Measurements from ENCODE around the gene SAP30BP. TPM values are rescaled to one million over a fixed set of nuclear protein-coding genes. Genes with fewer than 3 reads are reported as not detected.

SAP30BP gene
- total and polyA plus RNA-seq, 2 donors (not counting 1 experiment from before 2014, with no cell fraction given) = 143 to 148 TPM

- Histone ChIP-seq H4K20me1 (ENCODE audit: control insufficient read depth, insufficient read depth, low read length, poor library complexity, severe bottlenecking) (peaks cover 9% of the 10 kb centered on the region), H3K4me3 (ENCODE audit: control extremely low read depth in 1 of 5, extremely low read depth in 1 of 5, insufficient read depth in 1 of 5, low read depth in 2 of 5, low read length in 4 of 5) (no peak overlapping the region), H3K9me3 (ENCODE audit: control extremely low read depth in 1 of 3, control insufficient read depth in 2 of 3, insufficient read depth in 1 of 3, low read length in 2 of 3) (no peaks in the 10 kb centered on the region), H3K4me2 (replicated peaks; ENCODE audit: low read depth, low read length, poor library complexity, severe bottlenecking) (no peak overlapping the region), H2AFZ (ENCODE audit: insufficient read depth, low read depth, low read length, poor library complexity, severe bottlenecking) (no peak overlapping the region), H3K4me1 (ENCODE audit: control insufficient read depth in 2 of 2, insufficient read depth in 2 of 2, low read length in 2 of 2) (peaks cover 9 to 18% of the 10 kb centered on the region in 2 donors), H3K79me2 (ENCODE audit: control insufficient read depth, insufficient read depth, low read length) (no peaks in the 10 kb centered on the region), H3K36me3 (replicated peaks in 1 of 2; ENCODE audit: control extremely low read depth in 1 of 2, control insufficient read depth in 1 of 2, extremely low read depth in 1 of 2, insufficient read depth in 2 of 2, low read length in 1 of 2) (peaks cover 0 to 14% of the 10 kb centered on the region in 2 experiments), H3K27ac (ENCODE audit: low read length in 2 of 2) (no peak overlapping the region), H3K9ac (ENCODE audit: low read length) (no peak overlapping the region), H3K27me3 (replicated peaks in 1 of 4; ENCODE audit: control extremely low read depth in 1 of 4, control insufficient read depth in 3 of 4, insufficient read depth in 4 of 4, low read length in 3 of 4) (no peaks in the 10 kb centered on the region)
- Mint-ChIP-seq H3K27me3 (no peaks in the 10 kb centered on the region), H3K27ac (no peak overlapping the region), H3K4me3 (no peak overlapping the region), H3K4me1 (peaks cover 14% of the 10 kb centered on the region), H3K9me3 (ENCODE audit: insufficient read depth) (no peaks in the 10 kb centered on the region)
- TF ChIP-seq EZH2 (IDR thresholded peaks at IDR 0.05; ENCODE audit: borderline replicate concordance, insufficient read depth, low read depth, low read length, poor library complexity, severe bottlenecking) (no peak), CTCF (IDR thresholded peaks at IDR 0.05) (no peak)
- DNase-seq (peak; percentile 12), ATAC-seq (ENCODE audit: low read depth) (no peak)
- ChIA-PET POLR2A (no interaction called here), CTCF (interaction anchor here (1.1 to 19.7 kb wide), 4 partner anchors 12 to 175 kb away, joined by 3 to 389 read pairs (median 42); partner anchors contain the start of gene TMEM94)
- intact Hi-C loops (cut with micrococcal nuclease) = no loop called here
- 94% methylated on average over 27 of the region's 27 CpGs for WGBS (ENCODE audit: insufficient coverage)
These were observed 35.8 kb upstream of the SAP30BP start for GRCh38 chr17:75631353-75631752.

- POLR2A ChIA-PET = interaction anchor here (1.0 to 1.2 kb wide), 3 partner anchors 34 to 121 kb away, joined by 3 to 5 read pairs (median 3); partner anchors contain the start of genes RECQL5 and SAP30BP
- Mint-ChIP-seq H3K4me3 (no peak overlapping the region), H3K4me1 (peaks cover 13% of the 10 kb centered on the region), H3K9me3 (ENCODE audit: insufficient read depth) (no peaks in the 10 kb centered on the region), H3K27ac (no peak overlapping the region), H3K27me3 (no peaks in the 10 kb centered on the region)
- no peaks in the 10 kb centered on the region for H3K79me2 ChIP-seq (ENCODE audit: control insufficient read depth, insufficient read depth, low read length)
- H3K4me3 ChIP-seq (ENCODE audit: control extremely low read depth in 1 of 5, extremely low read depth in 1 of 5, insufficient read depth in 1 of 5, low read depth in 2 of 5, low read length in 4 of 5) = no peak overlapping the region
- H3K9me3 ChIP-seq (ENCODE audit: control extremely low read depth in 1 of 3, control insufficient read depth in 2 of 3, insufficient read depth in 1 of 3, low read length in 2 of 3) = no peaks in the 10 kb centered on the region
- peaks cover 9% of the 10 kb centered on the region for H4K20me1 ChIP-seq (ENCODE audit: control insufficient read depth, insufficient read depth, low read length, poor library complexity, severe bottlenecking)
- H3K36me3 ChIP-seq (replicated peaks in 1 of 2; ENCODE audit: control extremely low read depth in 1 of 2, control insufficient read depth in 1 of 2, extremely low read depth in 1 of 2, insufficient read depth in 2 of 2, low read length in 1 of 2) = peaks cover 0 to 7% of the 10 kb centered on the region in 2 experiments
- CTCF ChIA-PET = interaction anchor here (0.6 to 19.7 kb wide), 45 partner anchors 8 to 674 kb away, joined by 3 to 389 read pairs (median 6); partner anchors contain the start of genes GALK1, RECQL5, SAP30BP and TMEM94
- ATAC-seq (ENCODE audit: low read depth) (no peak), DNase-seq (no peak)
- no peak overlapping the region for H3K4me2 ChIP-seq (replicated peaks; ENCODE audit: low read depth, low read length, poor library complexity, severe bottlenecking)
- H3K27ac ChIP-seq (ENCODE audit: low read length in 2 of 2) = no peak overlapping the region
- H3K27me3 ChIP-seq (replicated peaks in 1 of 4; ENCODE audit: control extremely low read depth in 1 of 4, control insufficient read depth in 3 of 4, insufficient read depth in 4 of 4, low read length in 3 of 4) = no peaks in the 10 kb centered on the region
- WGBS (ENCODE audit: insufficient coverage) = 90% methylated on average over 12 of the region's 12 CpGs
- H2AFZ ChIP-seq (ENCODE audit: insufficient read depth, low read depth, low read length, poor library complexity, severe bottlenecking) = no peak overlapping the region
- no peak overlapping the region for H3K9ac ChIP-seq (ENCODE audit: low read length)
- H3K4me1 ChIP-seq (ENCODE audit: control insufficient read depth in 2 of 2, insufficient read depth in 2 of 2, low read length in 2 of 2) = peaks cover 9 to 18% of the 10 kb centered on the region in 2 donors
- TF ChIP-seq CTCF (IDR thresholded peaks at IDR 0.05) (no peak), EZH2 (IDR thresholded peaks at IDR 0.05; ENCODE audit: borderline replicate concordance, insufficient read depth, low read depth, low read length, poor library complexity, severe bottlenecking) (no peak)
- intact Hi-C loops (cut with micrococcal nuclease) = loop anchor here (2.0 kb wide), 1 partner anchor 20 kb away; no protein-coding TSS in a partner anchor
These were observed 34.7 kb upstream of the SAP30BP start for GRCh38 chr17:75632428-75632827.
